ENCODE results near the gene VGLL2. TPM values are rescaled to one million over a fixed set of nuclear protein-coding genes. Genes with fewer than 3 reads are reported as not detected.
"Not testable (repeated sequence)": the region's sequence is repeated elsewhere in the genome, so short reads cannot be mapped to it uniquely, and the experiment has no call there.

Gene VGLL2
- polyA plus RNA-seq (2013, experiment 1 of 2; ENCODE audit: insufficient read length), result 0.32 TPM
- 0.23 TPM for polyA plus RNA-seq (2013, experiment 2 of 2; ENCODE audit: insufficient read length)

GRCh38 chr6:117265410-117266256 is at the start of gene VGLL2:
Gene VGLL2 (plus strand): TSS chr6:117265558. CDS start chr6:117265764, 206 bp downstream.
- peak; percentile 37 for DNase-seq

GRCh38 chr6:117222861-117223260 is 42.5 kb upstream of the VGLL2 start:
- no peak for DNase-seq

GRCh38 chr6:117226778-117227177 is 38.6 kb upstream of the VGLL2 start:
- no peak for DNase-seq

- DNase-seq, result no peak
These were observed 38.0 kb upstream of the VGLL2 start for GRCh38 chr6:117227245-117227962.

- no peak for DNase-seq
These were observed 37.2 kb upstream of the VGLL2 start for GRCh38 chr6:117228202-117228601.

GRCh38 chr6:117229870-117230269 is 35.5 kb upstream of the VGLL2 start:
- DNase-seq, result no peak

GRCh38 chr6:117231466-117231865 is 33.9 kb upstream of the VGLL2 start:
- DNase-seq, result no peak

GRCh38 chr6:117232196-117232595 is 33.2 kb upstream of the VGLL2 start:
- DNase-seq, result no peak

GRCh38 chr6:117233145-117233544 is 32.2 kb upstream of the VGLL2 start:
- no peak for DNase-seq

GRCh38 chr6:117237561-117237960 is 27.8 kb upstream of the VGLL2 start:
- DNase-seq, result no peak

GRCh38 chr6:117244571-117244970 is 20.8 kb upstream of the VGLL2 start:
- DNase-seq, result not testable (repeated sequence)

GRCh38 chr6:117244979-117245378 is 20.4 kb upstream of the VGLL2 start:
- DNase-seq, result not testable (repeated sequence)

GRCh38 chr6:117253785-117254184 is 11.6 kb upstream of the VGLL2 start:
- DNase-seq, result no peak

- no peak for DNase-seq
These were observed 2.6 kb upstream of the VGLL2 start for GRCh38 chr6:117262799-117263198.

- no peak for DNase-seq
These were observed 1.9 kb upstream of the VGLL2 start for GRCh38 chr6:117263353-117263927.

GRCh38 chr6:117264369-117264691 is 1.0 kb upstream of the VGLL2 start:
- DNase-seq, result peak; percentile 2

- DNase-seq, result peak; percentile 19
These were observed 507 bp upstream of the VGLL2 start for GRCh38 chr6:117264692-117265409.

- DNase-seq, result no peak
These were observed 1.1 kb downstream of the VGLL2 start for GRCh38 chr6:117266257-117267053.

GRCh38 chr6:117267054-117267347 is 1.6 kb downstream of the VGLL2 start:
- no peak for DNase-seq

GRCh38 chr6:117267766-117268534 is 2.6 kb downstream of the VGLL2 start:
- no peak for DNase-seq

- DNase-seq, result no peak
These were observed 3.6 kb downstream of the VGLL2 start for GRCh38 chr6:117268924-117269323.
